Adipocyte (in vitro differentiated cells): ENCODE measurements around the gene OR8D4.
"Not testable (repeated sequence)": the region's sequence is repeated elsewhere in the genome, so short reads cannot be mapped to it uniquely, and the experiment has no call there.

Experiments
- DNase-seq: peaks from one replicate; pipeline ENCODE4 v3.0.0-alpha.2; 2015; ENCODE audit warnings: low read depth
- H3K27me3 ChIP-seq: replicated peaks from 2 replicates; pipeline ENCODE4 v1.7.0; 2013; ENCODE audit warnings: mild to moderate bottlenecking, low read length, moderate library complexity; ENCODE audit not compliant: control insufficient read depth, insufficient read depth
- H3K36me3 ChIP-seq: 2 replicates; pipeline ENCODE4 v1.7.0; 2013; ENCODE audit warnings: low read length, mild to moderate bottlenecking, moderate library complexity; ENCODE audit not compliant: control insufficient read depth, insufficient read depth, severe bottlenecking
- H3K4me1 ChIP-seq: 2 replicates; pipeline ENCODE4 v1.7.0; 2013; ENCODE audit warnings: mild to moderate bottlenecking, low read length, moderate library complexity; ENCODE audit not compliant: control insufficient read depth, insufficient read depth
- H3K4me3 ChIP-seq: 2 replicates; pipeline ENCODE4 v1.7.0; 2013; ENCODE audit warnings: mild to moderate bottlenecking, low read length, moderate library complexity
- H3K9ac ChIP-seq: 2 replicates; pipeline ENCODE4 v1.7.0; 2013; ENCODE audit warnings: mild to moderate bottlenecking, low read length, moderate library complexity
- H3K9me3 ChIP-seq: 2 replicates; pipeline ENCODE4 v1.7.0; 2013; ENCODE audit warnings: mild to moderate bottlenecking, low read length, moderate library complexity; ENCODE audit not compliant: control insufficient read depth

The OR8D4 gene

DNA sequence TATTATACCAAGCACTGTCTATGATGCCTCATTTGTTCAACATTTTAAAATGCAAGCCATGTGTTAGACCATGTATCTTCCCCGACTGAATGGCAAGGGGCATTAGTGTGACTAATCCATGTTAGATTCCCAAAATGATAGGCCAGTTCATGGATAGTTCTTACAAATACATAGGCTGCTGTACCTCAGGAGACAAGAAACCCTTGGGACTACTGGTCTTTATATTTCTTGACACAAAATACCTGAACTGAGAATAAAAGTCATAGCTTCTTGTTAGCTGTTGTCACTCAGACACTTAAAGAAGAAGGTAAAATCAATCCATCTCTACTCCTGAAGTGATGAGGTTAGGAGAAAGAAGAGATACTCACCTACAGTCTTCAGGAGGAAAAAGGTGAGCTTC lies at the start of gene OR8D4:
Gene OR8D4 (plus strand): TSS at position 301 of the 400 bp plus-strand sequence. CDS start 4,265 bp downstream, outside the sequence.
- Histone ChIP-seq H3K4me1 (no peaks in the 10 kb centered on the region), H3K9me3 (no peaks in the 10 kb centered on the region), H3K9ac (no peak within 1 kb of the TSS), H3K27me3 (no peaks in the 10 kb centered on the region), H3K4me3 (no peak within 1 kb of the TSS), H3K36me3 (no peaks in the 10 kb centered on the region)
- no peak for DNase-seq

DNA sequence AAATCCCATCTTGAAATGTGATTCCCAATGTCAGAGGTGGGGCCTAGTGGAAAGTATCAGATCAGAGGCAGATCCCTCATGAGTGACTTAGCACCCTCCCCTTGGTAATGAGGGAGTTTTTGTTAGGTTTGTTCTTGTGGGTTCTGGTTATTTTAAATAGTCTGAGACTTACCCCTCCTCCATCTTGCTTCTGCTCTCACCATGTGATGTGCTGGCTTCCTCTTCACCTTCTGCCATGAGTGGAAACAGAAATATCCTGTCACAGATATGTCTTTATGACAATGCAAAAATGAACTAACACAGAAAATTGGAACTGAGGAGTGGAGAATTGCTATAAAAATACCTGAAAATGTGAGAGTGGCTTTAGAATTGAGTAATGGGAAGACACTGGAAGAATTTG lies 49.6 kb upstream of the OR8D4 start:
- no peak for DNase-seq
- no peaks in the 10 kb centered on the region for H3K4me1 ChIP-seq
- no peaks in the 10 kb centered on the region for H3K27me3 ChIP-seq
- no peak overlapping the region for H3K9ac ChIP-seq
- H3K9me3 ChIP-seq = no peaks in the 10 kb centered on the region
- H3K4me3 ChIP-seq = no peak overlapping the region
- H3K36me3 ChIP-seq = no peaks in the 10 kb centered on the region

GRCh38 chr11:123853038-123853437 lies 48.9 kb upstream of the OR8D4 start:
- no peak for DNase-seq
- Histone ChIP-seq H3K9me3 (no peaks in the 10 kb centered on the region), H3K9ac (no peak overlapping the region), H3K36me3 (no peaks in the 10 kb centered on the region), H3K4me1 (no peaks in the 10 kb centered on the region), H3K27me3 (no peaks in the 10 kb centered on the region), H3K4me3 (no peak overlapping the region)

DNA sequence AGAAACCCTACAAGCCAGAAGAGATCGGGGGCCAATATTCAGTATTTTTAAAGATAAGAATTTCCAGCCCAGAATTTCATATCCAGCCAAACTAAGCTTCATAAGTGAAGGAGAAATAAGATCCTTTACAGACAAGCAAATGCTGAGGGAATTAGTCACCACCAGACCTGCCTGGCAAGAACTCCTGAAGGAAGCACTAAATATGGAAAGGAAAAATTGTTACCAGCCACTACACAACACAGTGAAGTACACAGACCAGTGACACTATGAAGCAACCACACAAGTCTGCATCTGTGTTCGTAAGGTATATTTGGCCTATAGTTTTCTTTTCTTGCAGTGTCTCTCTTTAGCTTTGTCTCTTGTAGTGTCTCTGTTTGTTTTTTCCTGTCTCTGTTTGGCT lies 45.5 kb upstream of the OR8D4 start:
- H3K9me3 ChIP-seq = no peaks in the 10 kb centered on the region
- H3K4me1 ChIP-seq = no peaks in the 10 kb centered on the region
- DNase-seq = no peak
- H3K4me3 ChIP-seq = no peak overlapping the region
- H3K9ac ChIP-seq = no peak overlapping the region
- no peaks in the 10 kb centered on the region for H3K27me3 ChIP-seq
- no peaks in the 10 kb centered on the region for H3K36me3 ChIP-seq

DNA sequence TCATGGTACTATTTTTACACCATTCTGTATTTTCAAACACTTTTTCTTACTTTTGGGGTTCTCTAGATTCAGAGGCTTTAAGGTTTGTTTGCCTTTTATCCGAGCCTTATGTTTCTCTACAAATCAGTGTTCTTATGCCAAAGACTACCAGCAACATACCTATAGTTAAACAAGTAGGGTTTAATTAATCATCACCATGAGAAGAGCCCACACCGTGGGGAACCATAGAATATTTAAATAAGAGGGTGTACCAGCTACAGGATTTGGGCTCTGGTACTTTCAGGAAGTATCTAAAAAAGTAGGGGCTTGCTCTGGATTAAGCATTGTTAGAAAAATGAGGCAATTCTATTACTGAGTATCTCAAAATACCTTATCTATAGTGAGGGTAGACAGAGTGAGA lies 42.2 kb upstream of the OR8D4 start:
- H3K4me3 ChIP-seq = no peak overlapping the region
- H3K4me1 ChIP-seq = no peaks in the 10 kb centered on the region
- no peak overlapping the region for H3K9ac ChIP-seq
- no peaks in the 10 kb centered on the region for H3K27me3 ChIP-seq
- H3K36me3 ChIP-seq = no peaks in the 10 kb centered on the region
- DNase-seq = no peak
- H3K9me3 ChIP-seq = no peaks in the 10 kb centered on the region

- not testable (repeated sequence) for H3K4me3 ChIP-seq, DNase-seq, H3K9me3 ChIP-seq, H3K27me3 ChIP-seq, H3K9ac ChIP-seq, H3K36me3 ChIP-seq, H3K4me1 ChIP-seq
Measured at GRCh38 chr11:123865293-123865692, 36.7 kb upstream of the OR8D4 start.

GRCh38 chr11:123867795-123868194 lies 34.2 kb upstream of the OR8D4 start:
- not testable (repeated sequence) for H3K36me3 ChIP-seq, H3K9ac ChIP-seq, DNase-seq, H3K4me1 ChIP-seq, H3K4me3 ChIP-seq, H3K9me3 ChIP-seq, H3K27me3 ChIP-seq

DNA sequence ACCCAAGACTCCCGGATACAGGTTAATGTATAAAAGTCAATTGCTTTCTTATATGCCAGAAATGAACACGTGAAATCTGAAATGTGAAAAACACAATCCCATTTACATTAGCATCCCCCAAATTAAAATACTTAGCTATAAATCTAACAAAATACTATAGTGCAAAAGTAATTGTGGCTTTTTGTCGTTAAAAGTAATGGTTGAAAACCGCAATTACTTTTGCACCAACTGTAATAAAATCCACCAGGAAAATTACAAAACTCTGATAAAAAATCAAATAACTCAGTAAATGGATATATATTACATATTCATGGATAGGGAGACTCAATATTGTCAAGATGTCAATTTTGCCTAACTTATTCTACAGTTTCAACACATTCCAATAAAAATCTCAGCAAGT lies 21.1 kb upstream of the OR8D4 start:
- no peaks in the 10 kb centered on the region for H3K9me3 ChIP-seq
- no peak overlapping the region for H3K9ac ChIP-seq
- H3K36me3 ChIP-seq = no peaks in the 10 kb centered on the region
- H3K4me1 ChIP-seq = no peaks in the 10 kb centered on the region
- H3K27me3 ChIP-seq = no peaks in the 10 kb centered on the region
- no peak for DNase-seq
- H3K4me3 ChIP-seq = no peak overlapping the region

DNA sequence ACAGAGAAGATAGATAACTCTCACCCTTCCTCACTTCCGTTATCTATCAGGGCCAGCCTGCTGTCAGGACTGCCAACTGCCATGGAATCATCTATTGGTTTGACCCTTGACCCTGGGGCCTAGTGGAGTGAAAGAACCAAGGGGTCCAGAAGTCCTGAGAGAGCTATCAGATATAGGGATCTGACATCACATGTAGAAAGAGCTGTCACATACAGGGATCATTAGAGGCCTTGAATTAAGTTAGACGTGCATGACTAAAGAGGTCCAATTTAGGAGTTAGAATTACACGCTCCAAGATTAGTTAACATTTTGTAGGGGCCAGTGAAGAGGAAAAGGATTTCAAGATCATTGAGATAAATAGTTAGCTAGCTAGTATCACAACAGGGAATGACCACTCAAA lies 16.4 kb upstream of the OR8D4 start, which contains the start of gene TMEM225:
Gene TMEM225 (minus strand): TSS at position 101 of the 400 bp plus-strand sequence. CDS start 245 bp downstream, outside the sequence.
- no peak for DNase-seq
- H3K36me3 ChIP-seq = no peaks in the 10 kb centered on the region
- H3K9ac ChIP-seq = no peak within 1 kb of the TSS
- no peaks in the 10 kb centered on the region for H3K9me3 ChIP-seq
- no peaks in the 10 kb centered on the region for H3K4me1 ChIP-seq
- H3K27me3 ChIP-seq = no peaks in the 10 kb centered on the region
- no peak within 1 kb of the TSS for H3K4me3 ChIP-seq

- DNase-seq = no peak
- Histone ChIP-seq H3K36me3 (no peaks in the 10 kb centered on the region), H3K4me3 (no peak overlapping the region), H3K9ac (no peak overlapping the region), H3K9me3 (no peaks in the 10 kb centered on the region), H3K4me1 (no peaks in the 10 kb centered on the region), H3K27me3 (no peaks in the 10 kb centered on the region)
Measured at GRCh38 chr11:123892031-123892430, 9.9 kb upstream of the OR8D4 start.

GRCh38 chr11:123899792-123900191 lies 2.2 kb upstream of the OR8D4 start:
- Histone ChIP-seq H3K27me3 (no peaks in the 10 kb centered on the region), H3K9me3 (no peaks in the 10 kb centered on the region), H3K9ac (no peak overlapping the region), H3K36me3 (no peaks in the 10 kb centered on the region), H3K4me3 (no peak overlapping the region), H3K4me1 (no peaks in the 10 kb centered on the region)
- no peak for DNase-seq

GRCh38 chr11:123903932-123904331 lies 2.0 kb downstream of the OR8D4 start:
- no peak for DNase-seq
- H3K36me3 ChIP-seq = no peaks in the 10 kb centered on the region
- no peak overlapping the region for H3K9ac ChIP-seq
- H3K4me3 ChIP-seq = no peak overlapping the region
- no peaks in the 10 kb centered on the region for H3K4me1 ChIP-seq
- H3K27me3 ChIP-seq = no peaks in the 10 kb centered on the region
- no peaks in the 10 kb centered on the region for H3K9me3 ChIP-seq
